ENCODE data around the gene KDR. TPM values are rescaled to one million over a fixed set of nuclear protein-coding genes. Genes with fewer than 3 reads are reported as not detected.

Gene KDR
- total RNA-seq, 4 donors from 2014 or later, result 39.5 to 104 (median 61.7) TPM

DNA sequence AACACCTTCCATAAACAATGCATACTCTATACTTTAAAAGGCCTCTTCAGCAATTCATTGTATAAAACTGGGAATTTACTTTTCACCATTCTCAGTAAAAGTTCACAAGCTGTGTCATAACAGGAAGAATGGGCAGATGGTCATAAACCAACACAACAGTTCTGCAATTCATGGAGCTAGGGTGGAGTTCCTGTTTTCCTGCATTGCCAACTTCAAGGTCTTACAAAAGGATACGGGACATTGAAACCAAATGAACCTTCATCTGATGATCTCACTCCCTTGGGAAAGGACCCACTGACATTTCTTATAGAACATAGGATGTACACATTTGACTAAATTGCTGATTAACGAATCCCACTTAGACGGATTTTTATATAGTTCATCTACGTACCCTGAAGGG lies 4.1 kb downstream of the KDR start:
- H3K27me3 ChIP-seq, result peaks cover 0 to 17% (median 4%) of the 10 kb centered on the region in 4 donors
- H3K27ac ChIP-seq (replicated peaks in 1 of 4), result no peak overlapping the region
- WGBS, result 92% methylated on average over 4 of the region's 4 CpGs
- intact Hi-C loops (cut with DNase I), result loop anchor here (10.0 kb wide), 1 partner anchor 116 kb away; no protein-coding TSS in a partner anchor
- H3K9me3 ChIP-seq, result no peaks in the 10 kb centered on the region
- H3K4me3 ChIP-seq, result peak overlapping the region in 1 of 4 donors; percentile 3
- no peak for DNase-seq (ENCODE audit: extremely low spot score)
- H3K36me3 ChIP-seq, result peaks cover 0 to 21% (median 0%) of the 10 kb centered on the region in 4 donors
- TF ChIP-seq POLR2AphosphoS5 (IDR thresholded peaks at IDR 0.05), result no peak
- TF ChIP-seq CTCF (IDR thresholded peaks at IDR 0.05), result no peak
- no peak for TF ChIP-seq EP300 (IDR thresholded peaks at IDR 0.05)
- TF ChIP-seq POLR2A (IDR thresholded peaks at IDR 0.05; ENCODE audit: low read depth), result no peak
- peaks cover 17 to 29% (median 23%) of the 10 kb centered on the region in 4 donors for H3K4me1 ChIP-seq

GRCh38 chr4:55118397-55118796 lies 7.0 kb downstream of the KDR start:
- TF ChIP-seq POLR2AphosphoS5 (IDR thresholded peaks at IDR 0.05) (no peak), POLR2A (IDR thresholded peaks at IDR 0.05; ENCODE audit: low read depth) (no peak), EP300 (IDR thresholded peaks at IDR 0.05) (no peak), CTCF (IDR thresholded peaks at IDR 0.05) (no peak)
- Histone ChIP-seq H3K9me3 (no peaks in the 10 kb centered on the region), H3K4me3 (no peak overlapping the region), H3K4me1 (peaks cover 0 to 5% (median under 1%) of the 10 kb centered on the region in 4 donors), H3K27me3 (no peaks in the 10 kb centered on the region), H3K27ac (replicated peaks in 1 of 4) (no peak overlapping the region), H3K36me3 (peaks cover 0 to 35% (median 8%) of the 10 kb centered on the region in 4 donors)
- no peak for DNase-seq (ENCODE audit: extremely low spot score)
- intact Hi-C loops (cut with DNase I), result no loop called here
- 82% methylated on average over 6 of the region's 6 CpGs for WGBS

- Histone ChIP-seq H3K9me3 (no peaks in the 10 kb centered on the region), H3K36me3 (peaks cover 0 to 44% (median 16%) of the 10 kb centered on the region in 4 donors), H3K4me3 (no peak overlapping the region), H3K4me1 (peaks cover 0 to 5% (median 0%) of the 10 kb centered on the region in 4 donors), H3K27ac (replicated peaks in 1 of 4) (no peak overlapping the region), H3K27me3 (no peaks in the 10 kb centered on the region)
- no peak for TF ChIP-seq POLR2AphosphoS5 (IDR thresholded peaks at IDR 0.05)
- no peak for TF ChIP-seq EP300 (IDR thresholded peaks at IDR 0.05)
- TF ChIP-seq POLR2A (IDR thresholded peaks at IDR 0.05; ENCODE audit: low read depth), result no peak
- no peak for TF ChIP-seq CTCF (IDR thresholded peaks at IDR 0.05)
- intact Hi-C loops (cut with DNase I), result no loop called here
- no peak for DNase-seq (ENCODE audit: extremely low spot score)
- WGBS, result 78% methylated on average over 1 of the region's 1 CpG
Measured at GRCh38 chr4:55117511-55117910, 7.9 kb downstream of the KDR start.

DNA sequence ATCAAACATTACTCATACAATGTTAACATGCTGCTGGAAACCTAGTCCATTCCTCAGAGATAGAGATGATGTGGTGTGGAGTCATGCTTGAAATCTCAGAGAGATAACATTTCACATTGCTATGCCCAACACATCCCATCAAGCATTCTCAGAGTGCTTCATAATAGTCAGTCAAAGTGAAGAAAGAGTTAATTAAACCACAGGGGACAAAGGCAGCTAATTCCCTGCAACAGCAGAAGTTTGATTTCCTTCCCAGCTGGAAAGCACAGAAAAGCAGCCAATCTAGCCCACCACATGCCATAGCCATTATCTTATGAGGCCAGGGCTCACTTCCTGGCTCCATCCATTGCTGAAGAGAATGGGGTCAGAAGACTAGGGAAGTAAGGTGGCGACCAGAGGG lies 8.9 kb downstream of the KDR start:
- Histone ChIP-seq H3K4me1 (peaks cover 0 to 5% (median 0%) of the 10 kb centered on the region in 4 donors), H3K4me3 (no peak overlapping the region), H3K27me3 (no peaks in the 10 kb centered on the region), H3K36me3 (peaks cover 0 to 45% (median 17%) of the 10 kb centered on the region in 4 donors), H3K27ac (replicated peaks in 1 of 4) (no peak overlapping the region), H3K9me3 (no peaks in the 10 kb centered on the region)
- WGBS, result 67% methylated on average over 1 of the region's 1 CpG
- DNase-seq (ENCODE audit: extremely low spot score), result no peak
- intact Hi-C loops (cut with DNase I), result no loop called here
- no peak for TF ChIP-seq POLR2A (IDR thresholded peaks at IDR 0.05; ENCODE audit: low read depth)
- TF ChIP-seq CTCF (IDR thresholded peaks at IDR 0.05), result no peak
- no peak for TF ChIP-seq POLR2AphosphoS5 (IDR thresholded peaks at IDR 0.05)
- TF ChIP-seq EP300 (IDR thresholded peaks at IDR 0.05), result no peak

DNA sequence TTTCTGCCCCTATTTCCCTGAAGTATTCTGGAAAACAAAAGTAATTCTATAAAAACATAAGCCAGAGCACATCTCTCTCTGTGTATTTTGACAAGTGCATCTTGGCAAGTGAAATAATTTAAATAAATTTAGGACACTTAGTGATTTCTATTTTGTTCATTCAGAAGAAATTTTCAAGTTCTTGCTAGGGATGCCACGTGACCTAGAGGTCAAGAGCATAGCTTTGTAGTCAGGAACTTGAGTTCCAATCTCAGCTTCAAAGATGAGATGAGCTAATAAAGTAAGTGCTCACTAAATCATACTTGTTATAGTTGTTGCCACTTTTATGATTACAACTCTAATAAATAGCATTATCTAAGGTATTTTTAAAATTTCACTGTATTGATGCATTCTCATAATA lies 13.8 kb downstream of the KDR start:
- Histone ChIP-seq H3K9me3 (no peaks in the 10 kb centered on the region), H3K4me1 (no peaks in the 10 kb centered on the region), H3K4me3 (no peak overlapping the region), H3K27me3 (no peaks in the 10 kb centered on the region), H3K27ac (replicated peaks in 1 of 4) (no peak overlapping the region), H3K36me3 (peaks cover 12 to 68% (median 26%) of the 10 kb centered on the region in 4 donors)
- TF ChIP-seq POLR2A (IDR thresholded peaks at IDR 0.05; ENCODE audit: low read depth), result no peak
- no peak for TF ChIP-seq EP300 (IDR thresholded peaks at IDR 0.05)
- no peak for TF ChIP-seq CTCF (IDR thresholded peaks at IDR 0.05)
- TF ChIP-seq POLR2AphosphoS5 (IDR thresholded peaks at IDR 0.05), result no peak
- DNase-seq (ENCODE audit: extremely low spot score), result no peak
- intact Hi-C loops (cut with DNase I), result no loop called here
- WGBS, result 72% methylated on average over 1 of the region's 1 CpG

Data from esophagus muscularis mucosa (tissue), 4 donors.